HG03139 (cell line): ENCODE results near the gene NDUFV2.
A peak's percentile ranks its signal among the peaks of the same experiment; 100 is the strongest.
"Not testable (repeated sequence)": the region's sequence is repeated elsewhere in the genome, so short reads cannot be mapped to it uniquely, and the experiment has no call there.

ENCODE experiments used
- ATAC-seq: cut with Tn5 transposase; IDR thresholded peaks from one replicate; pipeline ENCODE4 v1.9.1; 2021; ENCODE audit not compliant: unreplicated experiment

Gene NDUFV2

DNA sequence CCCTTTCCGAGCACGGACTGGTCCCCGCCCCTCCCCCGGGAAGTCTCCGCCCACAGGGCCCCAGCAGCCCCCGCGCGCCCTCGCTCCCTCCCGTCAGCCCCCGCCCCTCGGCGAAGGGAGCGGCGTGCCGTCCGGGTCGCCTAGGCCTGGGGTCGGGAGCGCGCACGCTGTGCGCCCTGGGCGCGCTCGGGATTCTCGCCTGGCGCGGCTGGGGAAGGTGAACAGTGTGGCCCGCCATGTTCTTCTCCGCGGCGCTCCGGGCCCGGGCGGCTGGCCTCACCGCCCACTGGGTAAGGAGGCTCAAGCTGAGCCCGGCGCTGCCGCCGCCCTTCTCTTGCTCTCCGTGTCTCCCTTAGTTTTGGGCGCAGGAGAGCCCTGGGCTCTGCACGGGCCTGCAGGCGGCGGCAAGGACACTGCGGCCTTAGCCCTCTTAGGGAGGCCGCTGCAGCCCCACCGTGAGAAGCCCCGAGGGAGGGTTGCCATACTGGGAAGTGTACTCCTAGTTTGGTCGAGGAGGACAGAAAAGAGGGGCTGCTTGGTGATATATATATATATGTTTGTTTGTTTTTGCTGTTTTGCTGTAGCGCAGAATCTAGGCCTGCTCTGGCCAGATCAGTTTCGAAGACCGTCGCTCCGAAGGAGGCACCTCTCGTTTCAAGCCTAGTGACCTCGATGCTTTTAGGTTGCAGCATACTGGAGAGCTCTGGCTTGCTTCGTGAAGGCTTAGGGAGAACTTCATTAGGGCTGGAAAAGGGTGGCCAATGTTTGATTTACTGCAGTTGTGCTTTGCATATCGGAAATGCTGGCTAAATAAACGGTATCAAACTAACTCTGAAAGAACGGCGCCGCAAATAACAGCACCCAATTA lies at the start of gene NDUFV2:
TSS of gene NDUFV2 (plus strand) at position 192 of the 868 bp plus-strand sequence. CDS start at position 237, 45 bp downstream.
- ATAC-seq, result peak; percentile 89

DNA sequence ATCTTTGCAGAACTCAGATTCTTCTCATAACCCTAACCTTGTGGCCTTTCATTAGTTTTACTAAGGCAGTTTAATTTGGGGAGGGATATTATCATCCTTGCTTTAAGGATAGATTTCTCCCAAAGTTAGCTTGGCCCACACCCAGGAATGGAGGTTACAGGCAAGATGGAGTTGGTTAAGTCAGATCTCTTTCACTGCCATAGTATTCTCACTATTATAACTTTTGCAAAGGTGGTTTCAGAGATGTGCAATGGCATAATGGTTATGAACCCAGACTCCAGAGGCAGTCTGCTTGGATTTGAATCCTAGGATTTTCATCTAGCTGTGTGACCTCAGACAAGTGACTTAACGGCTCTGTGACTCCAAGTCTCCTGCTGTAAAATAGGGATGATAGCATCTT lies 48.7 kb upstream of the NDUFV2 start:
- ATAC-seq, result no peak

DNA sequence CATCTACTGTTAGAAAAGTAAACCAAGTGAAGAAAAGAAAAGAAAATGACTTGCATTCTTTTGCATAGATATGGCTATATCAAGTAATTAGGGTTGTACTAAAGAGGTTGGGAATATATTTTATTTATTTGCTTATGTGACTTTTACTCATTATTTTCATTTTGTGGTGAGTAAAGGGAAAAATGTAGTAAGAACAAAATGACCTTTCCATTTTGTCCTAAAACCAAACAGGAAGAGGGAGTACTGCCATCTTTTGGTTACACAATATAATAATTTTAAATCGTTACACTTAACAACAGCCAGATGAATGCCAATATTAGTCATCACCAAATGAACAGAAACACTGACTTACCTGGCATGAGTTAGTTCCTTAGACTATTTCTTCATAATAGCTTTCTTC lies 47.3 kb upstream of the NDUFV2 start:
- no peak for ATAC-seq

DNA sequence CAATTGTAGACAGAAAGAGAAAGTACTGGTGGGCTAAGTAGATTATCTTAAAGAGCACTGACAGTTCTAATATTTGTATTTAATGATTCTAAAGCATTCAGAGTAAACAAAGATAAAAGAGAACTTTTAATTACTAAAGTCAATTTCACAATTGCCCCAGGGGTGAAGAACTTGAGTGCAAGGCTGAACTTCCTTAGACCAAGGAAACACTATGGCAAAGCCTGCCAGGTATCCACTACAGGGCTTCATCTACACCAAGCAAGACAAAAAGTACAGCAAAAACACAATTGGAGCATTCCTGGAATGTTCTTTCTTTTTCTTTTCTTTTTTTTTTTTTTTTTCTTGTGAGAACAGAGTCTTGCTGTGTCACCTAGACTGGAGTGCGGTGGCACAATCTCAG lies 46.9 kb upstream of the NDUFV2 start:
- no peak for ATAC-seq

DNA sequence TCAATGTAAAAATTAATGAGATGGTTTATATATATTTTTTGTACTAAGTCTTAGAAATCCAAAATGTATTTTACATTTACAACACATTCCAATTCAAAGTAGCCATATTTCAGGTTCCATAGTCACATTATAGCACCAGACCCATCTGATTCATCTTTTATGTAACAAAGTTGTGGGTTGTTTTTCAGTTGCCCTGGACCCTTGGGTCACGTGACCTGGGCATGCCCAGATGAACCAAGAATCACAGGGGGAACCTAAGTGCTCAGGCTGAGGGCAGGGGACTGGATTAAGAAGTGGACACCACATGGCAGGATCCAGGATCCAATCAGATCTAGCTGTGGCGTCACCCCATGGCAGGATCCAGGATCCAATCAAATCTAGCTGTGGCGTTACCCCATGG lies 44.9 kb upstream of the NDUFV2 start:
- ATAC-seq, result no peak

DNA sequence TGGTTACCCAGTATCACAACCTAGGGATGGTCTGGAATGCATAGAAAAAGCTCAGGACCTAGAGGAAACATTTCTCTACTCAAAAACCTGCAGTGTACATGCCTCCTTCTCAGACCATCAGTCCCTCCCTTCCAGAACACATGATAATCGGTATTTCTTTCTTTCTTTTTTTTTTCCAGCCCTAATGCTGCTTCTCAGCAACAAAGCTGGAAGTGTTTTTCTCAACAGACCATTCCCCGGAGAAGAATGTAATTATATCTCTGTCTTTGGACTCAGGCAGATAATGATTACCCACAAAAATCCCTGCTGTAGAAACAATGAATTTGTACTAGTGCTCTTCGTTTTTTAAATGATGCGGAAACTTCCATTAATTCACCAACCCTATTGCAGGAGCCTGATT lies 44.1 kb upstream of the NDUFV2 start:
- ATAC-seq, result no peak

DNA sequence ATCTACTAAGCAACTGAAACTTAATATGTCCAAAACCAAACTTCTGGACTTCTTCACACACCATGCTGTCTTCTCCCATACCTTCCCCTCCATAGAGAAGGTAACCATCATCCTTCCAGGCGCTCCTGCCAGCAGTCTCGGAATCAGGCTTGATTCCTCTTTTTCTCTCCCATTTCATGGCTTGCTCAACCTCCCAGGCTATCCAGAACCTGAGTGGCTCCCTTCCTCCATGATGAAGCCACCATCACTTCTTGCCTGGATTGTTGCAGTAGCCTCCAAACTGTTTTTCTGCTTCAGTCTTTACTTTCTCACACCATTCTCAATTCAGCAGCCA lies 40.1 kb upstream of the NDUFV2 start:
- ATAC-seq, result no peak

DNA sequence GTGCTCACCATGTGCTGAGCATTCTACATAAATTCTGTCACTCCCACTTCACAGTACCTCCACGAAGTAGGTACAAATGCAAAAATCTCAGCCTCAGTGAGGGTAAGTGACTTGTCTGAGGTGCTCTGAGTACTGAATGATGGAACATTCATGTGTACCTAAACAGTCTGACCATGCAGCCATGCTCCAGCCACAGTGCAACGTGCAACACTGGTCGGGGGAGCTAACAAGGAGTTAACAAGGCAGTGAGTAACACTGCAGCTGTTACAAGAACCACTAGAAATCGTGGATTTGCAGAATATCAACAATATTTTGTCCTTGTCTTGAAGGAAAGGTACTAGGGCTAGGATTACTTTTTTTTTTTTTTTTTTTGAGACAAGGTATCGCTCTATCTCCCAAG lies 36.6 kb upstream of the NDUFV2 start:
- ATAC-seq, result no peak

DNA sequence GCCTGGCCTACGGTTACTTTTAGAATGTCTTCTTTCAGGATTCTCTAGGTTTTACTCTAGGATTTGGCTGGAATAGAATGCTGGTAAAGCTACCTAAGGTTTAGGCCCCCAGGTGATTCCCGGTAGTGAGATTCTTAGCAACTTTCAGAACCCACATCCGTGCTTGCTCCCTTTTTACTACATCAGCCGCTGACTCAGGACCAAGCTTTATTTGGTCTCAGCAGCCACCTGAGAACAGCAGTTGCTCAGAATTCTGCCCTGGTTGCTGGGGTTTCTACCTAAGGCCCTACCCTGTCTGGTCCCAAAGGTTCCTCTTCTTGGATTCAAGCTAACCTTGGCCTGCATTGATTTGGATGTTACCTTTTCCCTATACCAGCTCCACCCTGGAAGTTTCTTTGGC lies 36.1 kb upstream of the NDUFV2 start:
- ATAC-seq, result no peak

DNA sequence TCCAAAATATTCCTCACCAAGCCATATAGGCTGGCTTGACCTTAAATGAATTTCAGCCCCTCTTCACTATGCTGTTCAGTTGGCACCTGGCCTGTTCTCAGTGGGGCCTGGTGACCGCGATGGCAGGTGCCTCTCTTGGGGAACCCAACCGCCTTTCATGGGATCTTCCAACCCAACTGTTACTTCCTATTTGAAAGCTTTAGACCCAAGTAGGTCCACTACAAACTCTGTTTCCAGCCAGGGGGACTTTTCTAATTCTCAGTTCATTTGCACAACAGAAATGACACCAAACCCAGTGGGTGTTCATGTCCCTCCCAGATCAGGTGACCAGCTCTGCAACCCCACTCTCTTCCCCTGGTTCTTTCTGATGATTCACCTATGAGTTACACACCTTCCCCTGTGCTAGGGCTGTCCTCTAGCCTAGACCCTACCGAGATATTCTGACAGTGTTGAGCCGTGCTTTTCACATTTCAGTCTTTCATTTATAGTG lies 35.6 kb upstream of the NDUFV2 start:
- ATAC-seq, result peak; percentile 65

DNA sequence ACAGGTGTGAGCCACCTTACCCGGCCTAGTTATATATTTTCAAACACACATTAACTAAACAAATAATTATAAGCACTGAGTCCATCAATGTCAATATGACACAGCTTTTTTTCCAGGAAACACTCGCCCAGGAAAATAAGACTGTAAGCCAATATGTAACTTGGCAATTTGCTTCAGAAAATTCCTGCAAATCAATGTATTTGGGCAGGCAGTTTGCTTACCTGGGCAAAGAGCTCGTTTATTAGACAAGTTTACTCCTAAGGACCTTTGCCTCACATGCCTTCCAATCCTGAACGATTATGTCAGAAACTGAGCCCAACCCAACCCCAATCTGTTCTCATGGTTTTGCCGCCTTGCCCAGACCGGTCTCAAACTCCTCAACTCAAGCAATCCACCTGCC lies 34.7 kb upstream of the NDUFV2 start:
- no peak for ATAC-seq

DNA sequence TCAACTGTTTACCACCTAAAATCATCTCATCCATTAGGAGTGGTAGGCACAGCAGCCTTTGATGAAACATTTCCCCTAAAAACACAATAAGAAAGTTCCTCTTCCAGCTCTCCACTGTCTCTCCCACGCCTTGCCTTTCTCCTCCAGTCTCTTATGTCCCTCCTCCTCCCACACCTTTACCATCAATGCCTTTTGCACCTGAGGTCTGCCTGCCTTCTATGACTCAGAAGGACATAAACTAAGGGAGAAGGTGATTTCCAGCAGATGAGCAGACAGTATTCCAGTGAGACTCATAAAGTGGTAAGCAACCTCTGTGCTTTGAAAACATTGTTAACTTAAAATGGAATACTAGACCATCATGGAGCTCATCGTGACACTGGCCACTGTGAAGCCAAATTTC lies 34.2 kb upstream of the NDUFV2 start:
- ATAC-seq, result no peak

DNA sequence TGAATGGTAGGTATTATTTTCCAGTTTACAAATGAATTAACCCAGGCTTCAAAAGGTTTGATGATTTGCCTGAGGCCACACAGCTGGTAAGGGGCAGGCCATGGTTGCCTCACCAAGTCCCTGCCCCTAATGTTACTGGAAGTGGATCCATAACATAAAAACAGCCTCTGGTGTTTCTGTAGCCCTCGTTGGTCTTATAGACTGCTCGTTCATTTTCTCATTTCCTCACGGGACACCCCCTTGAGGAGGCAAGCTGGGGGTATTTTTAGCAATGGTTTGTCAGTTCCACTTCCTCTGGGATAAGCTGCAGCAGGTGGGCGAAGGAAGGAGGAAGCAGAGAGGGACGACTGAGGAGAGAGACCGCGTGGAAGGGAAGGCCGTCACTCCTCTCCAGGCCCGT lies 32.9 kb upstream of the NDUFV2 start:
- no peak for ATAC-seq

DNA sequence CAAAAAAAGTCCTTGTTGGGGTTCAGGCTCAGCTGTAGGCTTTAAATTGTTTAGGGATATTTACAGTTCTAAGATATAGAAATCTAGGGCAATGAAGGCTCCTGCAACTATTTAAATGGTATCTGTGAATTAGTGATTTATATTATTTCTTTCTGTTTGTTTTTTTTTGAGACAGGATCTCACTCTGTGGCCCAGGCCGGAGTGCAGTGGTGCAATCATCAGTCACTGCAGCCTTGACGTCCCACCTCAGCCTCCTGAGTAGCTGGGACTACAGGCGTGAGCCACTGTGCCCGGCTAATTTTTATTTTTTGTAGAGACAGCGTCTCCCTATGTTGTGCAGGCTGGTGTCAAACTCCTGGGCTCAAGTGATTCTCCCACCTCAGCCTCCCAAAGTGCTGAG lies 32.3 kb upstream of the NDUFV2 start:
- no peak for ATAC-seq

DNA sequence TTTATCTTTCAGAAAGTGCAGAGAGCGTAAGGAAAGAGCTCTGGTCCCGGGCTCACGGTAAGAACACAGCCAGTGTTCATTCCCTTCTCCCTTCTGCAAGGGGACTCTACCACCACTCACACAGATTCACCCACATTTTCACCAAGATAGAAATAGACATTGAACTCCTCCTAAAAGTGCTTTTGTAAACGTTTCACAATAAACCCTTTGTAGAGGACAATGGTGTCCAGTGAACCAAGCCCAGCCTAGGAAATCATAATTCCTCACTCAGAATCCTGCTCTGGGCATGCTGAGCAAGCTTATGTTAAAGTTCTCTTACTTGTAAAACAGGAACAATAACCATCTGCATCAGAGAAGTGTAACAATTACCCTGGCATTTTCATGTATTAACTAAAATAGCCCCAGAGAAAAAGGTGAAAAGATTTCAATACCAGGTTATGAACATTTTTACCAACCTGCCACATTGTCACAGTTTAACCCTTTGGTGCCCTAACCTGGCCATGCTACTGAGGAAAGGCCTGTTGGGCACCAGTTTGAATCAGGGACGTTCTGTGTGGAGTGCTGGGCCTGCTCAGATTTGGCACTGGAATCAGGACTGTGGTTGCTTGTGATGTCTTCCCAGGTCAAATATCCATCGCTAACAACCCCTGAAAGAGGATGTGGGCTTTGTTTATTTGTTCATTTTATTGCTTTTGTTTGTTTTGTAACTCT lies 22.5 kb upstream of the NDUFV2 start:
- ATAC-seq, result no peak

DNA sequence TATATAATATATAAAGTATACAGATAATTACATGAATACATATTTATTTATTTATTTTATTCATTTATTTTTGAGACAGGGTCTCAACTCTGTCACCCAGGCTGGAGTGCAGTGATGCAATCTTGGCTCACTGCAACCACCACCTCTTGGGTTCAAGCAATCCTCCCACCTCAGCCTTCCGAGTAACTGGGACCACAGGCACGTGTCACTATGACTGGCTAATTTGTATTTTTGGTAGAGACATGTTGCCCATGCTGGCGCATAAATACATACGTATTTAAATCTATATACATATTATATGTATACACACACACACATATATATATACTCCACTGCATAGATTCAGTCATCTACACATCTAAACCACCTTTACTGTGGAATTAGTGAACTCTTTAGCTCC lies 20.6 kb upstream of the NDUFV2 start:
- no peak for ATAC-seq

DNA sequence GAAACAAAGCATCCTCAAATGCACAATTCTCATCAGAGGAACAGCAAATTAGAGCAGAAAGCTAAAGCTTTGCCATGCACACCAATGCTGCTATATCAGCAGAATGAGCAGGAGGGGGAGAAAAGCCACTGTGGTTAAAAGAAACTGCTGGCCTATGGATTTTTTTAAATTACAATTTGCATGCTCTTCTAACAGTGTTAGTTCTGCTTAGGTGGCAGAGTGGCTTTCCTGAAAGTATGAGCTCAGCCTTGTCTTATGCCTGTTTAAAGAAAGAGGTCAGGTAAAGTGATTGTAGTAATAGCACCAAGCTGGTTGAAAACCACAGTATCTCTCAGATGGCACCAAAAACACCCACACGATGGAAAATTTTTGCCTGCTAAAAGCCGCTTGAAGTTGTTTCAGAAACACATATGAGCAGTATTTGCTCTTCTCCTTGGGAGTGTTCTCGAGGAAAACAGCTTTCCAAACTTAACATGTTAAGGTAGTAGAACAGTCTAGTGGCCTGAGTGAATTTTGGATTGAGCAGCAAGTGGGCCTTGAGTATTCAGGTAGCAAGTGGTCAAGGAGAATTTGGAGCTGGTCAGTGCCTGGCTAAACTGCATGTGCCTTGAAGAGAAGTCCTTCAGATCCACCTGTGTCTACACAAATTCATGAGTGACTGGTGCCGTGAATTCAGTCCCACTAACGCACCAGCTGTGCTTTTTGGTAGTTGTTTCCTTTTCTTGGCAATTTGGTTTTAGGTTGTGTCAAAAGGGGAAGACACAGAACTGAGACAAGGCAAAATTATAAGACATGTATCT lies 19.6 kb upstream of the NDUFV2 start:
- ATAC-seq, result peak; percentile 74

DNA sequence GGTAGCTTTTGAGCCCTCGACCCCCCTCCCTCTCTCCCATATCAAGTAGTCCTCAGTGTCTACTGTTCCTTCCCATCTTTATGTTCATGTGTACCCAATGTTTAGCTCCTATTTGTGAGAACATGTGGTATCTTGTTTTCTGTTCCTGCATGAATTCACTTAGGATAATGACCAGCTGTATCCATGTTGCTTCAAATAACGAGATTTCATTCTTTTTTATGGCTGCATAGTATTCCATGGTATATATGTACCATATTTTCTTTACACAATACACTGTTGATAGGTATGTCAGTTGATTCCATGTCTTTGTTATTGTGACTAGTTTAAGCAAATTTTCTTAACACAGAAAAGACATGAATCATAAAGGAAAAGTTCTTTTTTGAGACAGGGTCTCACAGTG lies 16.5 kb upstream of the NDUFV2 start:
- no peak for ATAC-seq

DNA sequence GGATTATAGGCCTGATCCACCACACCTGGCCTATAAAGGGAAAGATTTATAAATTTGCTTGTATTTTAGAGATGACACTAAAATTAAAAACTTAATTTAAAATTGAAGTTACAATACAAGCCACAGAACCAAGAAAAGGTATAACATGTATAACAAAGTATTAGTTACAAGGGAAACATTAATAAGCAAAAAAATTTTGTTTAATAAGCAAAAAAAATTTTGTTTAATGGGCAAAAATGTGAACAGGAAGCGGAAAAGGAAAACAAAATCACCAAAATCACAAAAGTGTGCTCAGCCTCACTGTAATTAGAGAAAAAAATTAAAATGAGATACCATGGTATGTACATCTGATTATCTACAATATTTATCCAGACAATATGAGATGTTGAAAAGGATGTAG lies 15.9 kb upstream of the NDUFV2 start:
- ATAC-seq, result no peak

DNA sequence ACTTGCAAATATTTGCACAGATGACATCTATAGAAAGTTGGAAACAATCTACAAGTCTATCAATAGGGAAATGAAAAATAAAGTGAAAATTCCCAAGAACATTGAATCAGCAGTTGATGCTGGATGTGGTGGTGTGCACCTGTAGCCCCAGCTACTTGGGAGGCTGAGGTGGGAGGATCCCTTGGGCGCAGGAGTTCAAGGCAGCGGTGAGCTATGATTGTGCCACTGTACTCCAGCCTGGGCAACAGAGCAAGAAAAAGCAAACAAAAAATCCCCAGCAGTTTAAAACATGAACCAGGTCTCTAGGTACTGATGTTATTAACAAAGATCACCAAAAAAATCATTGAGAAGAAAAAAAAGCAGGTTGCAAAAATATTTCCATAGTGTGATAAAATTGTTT lies 15.4 kb upstream of the NDUFV2 start:
- ATAC-seq, result no peak

DNA sequence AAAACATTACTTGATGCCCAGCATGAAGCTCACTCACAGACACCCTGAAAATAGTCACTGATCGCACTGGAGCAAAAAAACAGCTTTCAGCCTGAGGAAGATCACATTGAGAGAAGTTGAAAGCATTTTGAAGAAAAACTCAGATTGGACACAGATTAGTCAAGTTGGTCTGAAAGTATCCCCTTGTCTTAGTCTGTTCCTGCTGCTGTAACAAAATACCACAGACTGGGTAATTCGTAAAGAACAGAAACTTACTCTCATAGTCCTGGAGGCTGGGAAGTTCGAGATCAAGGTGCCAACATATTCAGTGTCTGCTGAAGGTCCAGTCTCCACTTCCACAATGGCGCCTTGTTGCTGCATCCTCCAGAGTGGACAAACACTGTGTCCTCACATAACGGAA lies 14.2 kb upstream of the NDUFV2 start:
- no peak for ATAC-seq

DNA sequence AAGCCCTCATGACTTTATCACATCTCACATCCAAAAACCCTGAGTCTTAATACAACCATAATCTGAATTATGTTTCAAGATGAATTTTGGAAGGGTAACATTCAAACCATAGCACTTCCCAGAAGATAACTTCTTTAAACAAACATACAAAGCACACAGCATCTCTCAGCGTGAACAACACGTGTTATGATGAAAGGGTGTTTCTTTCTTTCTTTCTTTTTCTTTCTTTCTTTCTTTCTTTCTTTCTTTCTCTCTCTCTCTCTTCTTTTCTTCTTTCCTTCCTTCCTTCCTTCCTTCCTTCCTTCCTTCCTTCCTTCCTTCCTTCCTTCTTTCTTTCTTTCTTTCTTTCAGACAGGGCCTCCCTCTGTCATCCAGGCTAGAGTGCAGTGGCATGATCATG lies 13.8 kb upstream of the NDUFV2 start:
- not testable (repeated sequence) for ATAC-seq
